Caco-2 (cell line): ENCODE results near the gene PRDM15. TPM values are rescaled to one million over a fixed set of nuclear protein-coding genes. Genes with fewer than 3 reads are reported as not detected.

Experiments
- BruUV-seq: library from RNA; stranded (reverse); fragments of 400-500 nt; replicated peaks from 2 replicates; lab custom pipeline; 2021; lab: Mats Ljungman, UMichigan
- CTCF ChIA-PET: fragments of 300-600 bp; sonication (Branson Sonifier 250); formaldehyde crosslinking; loops from one replicate; lab custom pipeline; 2022; ENCODE audit warnings: antibody characterized with exemption; lab: Charles Lee
- POLR2A ChIA-PET: fragments of 300-600 bp; sonication (Branson Sonifier 250); formaldehyde crosslinking; loops from one replicate; lab custom pipeline; 2022; ENCODE audit warnings: antibody characterized with exemption; lab: Charles Lee
- DNase-seq, 2 experiments: peaks; one replicate each; pipeline versions ENCODE4 v3.0.0 to v3.0.0-alpha.2; 2020 to 2022
- H3K27me3 ChIP-seq: replicated peaks from 2 replicates; pipeline ENCODE4 v1.6.0; 2011; ENCODE audit warnings: low read length; ENCODE audit not compliant: control insufficient read depth, insufficient read depth
- H3K36me3 ChIP-seq: 2 replicates; pipeline ENCODE4 v1.5.1; 2011; ENCODE audit warnings: low read length; ENCODE audit not compliant: control insufficient read depth, insufficient read depth
- H3K4me1 ChIP-seq: fragments of 250-450 bp; sonication (Bioruptor Pico); 2 replicates; pipeline ENCODE4 v1.5.1; 2020; ENCODE audit warnings: mild to moderate bottlenecking
- H3K4me3 ChIP-seq: 2 replicates; pipeline ENCODE4 v1.5.1; 2011; ENCODE audit warnings: low read depth, mild to moderate bottlenecking, control low read depth, low read length
- H3K9me3 ChIP-seq: fragments of 250-450 bp; sonication (Bioruptor Pico); 2 replicates; pipeline ENCODE4 v1.5.1; 2020; ENCODE audit warnings: mild to moderate bottlenecking, moderate library complexity
- H3K27ac Mint-ChIP-seq: one replicate; pipeline ENCODE4 v1.8.0; 2022; ENCODE audit warnings: mixed read lengths; ENCODE audit not compliant: unreplicated experiment
- H3K27me3 Mint-ChIP-seq: one replicate; pipeline ENCODE4 v1.8.0; 2022; ENCODE audit warnings: mixed read lengths; ENCODE audit not compliant: insufficient read depth, unreplicated experiment
- H3K36me3 Mint-ChIP-seq: one replicate; pipeline ENCODE4 v1.8.0; 2022; ENCODE audit warnings: mild to moderate bottlenecking, mixed read lengths; ENCODE audit not compliant: insufficient read depth, unreplicated experiment
- H3K4me1 Mint-ChIP-seq: one replicate; pipeline ENCODE4 v1.8.0; 2022; ENCODE audit warnings: low read depth, mixed read lengths; ENCODE audit not compliant: unreplicated experiment
- H3K4me3 Mint-ChIP-seq: one replicate; pipeline ENCODE4 v1.8.0; 2022; ENCODE audit warnings: mild to moderate bottlenecking, moderate library complexity, mixed read lengths; ENCODE audit not compliant: unreplicated experiment
- H3K9me3 Mint-ChIP-seq: one replicate; pipeline ENCODE4 v1.8.0; 2022; ENCODE audit warnings: mixed read lengths; ENCODE audit not compliant: unreplicated experiment
- CTCF ChIP-seq, 2 experiments: fragments of 200-600 bp in 1 of 2; IDR thresholded peaks; 1 replicate in 1 of 2; 2 replicates in 1 of 2; pipeline versions ENCODE4 v1.5.1 to v1.8.0; 2011 to 2022; ENCODE audit warnings: antibody characterized with exemption in 1 of 2, control low read depth in 1 of 2, inconsistent platforms in 1 of 2, low read depth in 1 of 2, low read length in 1 of 2, mild to moderate bottlenecking in 1 of 2, moderate library complexity in 1 of 2; ENCODE audit not compliant: insufficient read depth in 1 of 2, severe bottlenecking in 1 of 2, unreplicated experiment in 1 of 2
- intact Hi-C: fragments of 100-400 bp; cut with micrococcal nuclease; formaldehyde crosslinking; loops from one replicate; pipeline ENCODE4 v1.10.0; 2022; ENCODE audit not compliant: unreplicated experiment
- total RNA-seq: library from RNA; stranded (reverse); gene quantifications from 2 replicates; pipeline ENCODE4 v1.2.3, GENCODE V29; 2022

PRDM15 gene
- total RNA-seq, 1 experiment from 2014 or later, result 5.6 TPM

- CTCF ChIA-PET, result no interaction called here
- Mint-ChIP-seq H3K27ac (no peak overlapping the region), H3K4me3 (no peak overlapping the region), H3K9me3 (no peaks in the 10 kb centered on the region), H3K4me1 (peaks cover 15% of the 10 kb centered on the region), H3K27me3 (no peaks in the 10 kb centered on the region), H3K36me3 (peaks cover 4% of the 10 kb centered on the region)
- DNase-seq, result no peak
- no peak for TF ChIP-seq CTCF (IDR thresholded peaks at IDR 0.05; ENCODE audit: insufficient read depth in 1 of 2, low read depth in 1 of 2, low read length in 1 of 2, severe bottlenecking in 1 of 2, unreplicated experiment in 1 of 2)
- Histone ChIP-seq H3K36me3 (0 out of 2 replicates have a peak, but pooled peaks cover 1% of the 10 kb centered on the region), H3K4me1 (peaks cover 10% of the 10 kb centered on the region), H3K27me3 (no peaks in the 10 kb centered on the region), H3K9me3 (no peaks in the 10 kb centered on the region), H3K4me3 (no peak overlapping the region)
- POLR2A ChIA-PET, result no interaction called here
- BruUV-seq, result no TSS peak
- intact Hi-C loops, result no loop called here
These were observed 20.5 kb upstream of the PRDM15 start for GRCh38 chr21:41899426-41900202.

- H3K4me1 Mint-ChIP-seq, result peaks cover 16% of the 10 kb centered on the region
- no peaks in the 10 kb centered on the region for H3K27me3 ChIP-seq
- 0 out of 2 replicates have a peak, but pooled peaks cover 1% of the 10 kb centered on the region for H3K36me3 ChIP-seq
- POLR2A ChIA-PET, result no interaction called here
- no peaks in the 10 kb centered on the region for H3K9me3 Mint-ChIP-seq
- H3K4me3 ChIP-seq, result no peak overlapping the region
- no peaks in the 10 kb centered on the region for H3K27me3 Mint-ChIP-seq
- no peaks in the 10 kb centered on the region for H3K9me3 ChIP-seq
- no peak for DNase-seq
- no peak overlapping the region for H3K27ac Mint-ChIP-seq
- intact Hi-C loops, result no loop called here
- no peak overlapping the region for H3K4me3 Mint-ChIP-seq
- BruUV-seq, result no TSS peak
- peaks cover 4% of the 10 kb centered on the region for H3K36me3 Mint-ChIP-seq
- no peak for TF ChIP-seq CTCF (IDR thresholded peaks at IDR 0.05; ENCODE audit: insufficient read depth in 1 of 2, low read depth in 1 of 2, low read length in 1 of 2, severe bottlenecking in 1 of 2, unreplicated experiment in 1 of 2)
- CTCF ChIA-PET, result no interaction called here
- peaks cover 13% of the 10 kb centered on the region for H3K4me1 ChIP-seq
These were observed 19.9 kb upstream of the PRDM15 start for GRCh38 chr21:41898998-41899397.

- TF ChIP-seq CTCF (IDR thresholded peaks at IDR 0.05; ENCODE audit: insufficient read depth in 1 of 2, low read depth in 1 of 2, low read length in 1 of 2, severe bottlenecking in 1 of 2, unreplicated experiment in 1 of 2), result no peak
- no peak overlapping the region for H3K4me3 ChIP-seq
- ChIA-PET POLR2A (no interaction called here), CTCF (no interaction called here)
- 0 out of 2 replicates have a peak, but pooled peaks cover 1% of the 10 kb centered on the region for H3K36me3 ChIP-seq
- H3K4me1 ChIP-seq, result peaks cover 13% of the 10 kb centered on the region
- Mint-ChIP-seq H3K27ac (no peak overlapping the region), H3K4me3 (no peak overlapping the region), H3K9me3 (no peaks in the 10 kb centered on the region), H3K27me3 (no peaks in the 10 kb centered on the region), H3K36me3 (peaks cover 4% of the 10 kb centered on the region), H3K4me1 (peaks cover 16% of the 10 kb centered on the region)
- no peaks in the 10 kb centered on the region for H3K9me3 ChIP-seq
- no peak for DNase-seq
- no peaks in the 10 kb centered on the region for H3K27me3 ChIP-seq
- intact Hi-C loops, result no loop called here
- no TSS peak for BruUV-seq
These were observed 18.6 kb upstream of the PRDM15 start for GRCh38 chr21:41897700-41898099.
